Smooth muscle cell of the brain vasculature (primary cell): ENCODE measurements around the gene CRLF1.
A peak's percentile ranks its signal among the peaks of the same experiment; 100 is the strongest.

ENCODE experiments used
- DNase-seq: peaks from one replicate; pipeline ENCODE4 v3.0.0-alpha.2; 2012; ENCODE audit warnings: low read depth, low spot score

CRLF1 gene

GRCh38 chr19:18636183-18636968 lies 29.8 kb upstream of the CRLF1 start:
- DNase-seq: peak; percentile 70

- DNase-seq: no peak
Measured at GRCh38 chr19:18635831-18636182, 29.2 kb upstream of the CRLF1 start.

- DNase-seq: no peak
Measured at GRCh38 chr19:18634612-18635297, 28.2 kb upstream of the CRLF1 start.

DNA sequence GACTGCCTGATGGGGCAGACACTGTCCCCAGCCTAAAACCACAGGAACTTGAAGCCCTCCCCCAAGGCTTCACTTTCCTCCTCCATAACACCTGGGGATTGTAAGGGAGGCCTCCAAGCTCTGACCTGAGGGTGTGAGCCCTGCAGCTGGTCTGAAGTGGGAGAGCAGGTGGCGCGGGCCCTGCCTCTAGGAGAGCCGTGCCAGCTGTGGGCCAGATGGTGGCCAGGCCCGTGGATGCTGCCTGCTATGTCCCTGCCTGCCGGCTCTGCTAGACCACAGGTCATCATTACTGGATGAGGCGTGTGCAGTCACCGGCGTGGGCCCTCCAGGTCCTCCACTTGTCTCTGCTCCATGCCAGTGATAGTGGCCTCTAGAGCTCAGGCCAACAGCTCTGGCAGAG lies 26.7 kb upstream of the CRLF1 start:
- no peak for DNase-seq

GRCh38 chr19:18629166-18630088 lies 22.8 kb upstream of the CRLF1 start:
- no peak for DNase-seq

- DNase-seq: no peak
Measured at GRCh38 chr19:18626906-18627305, 20.3 kb upstream of the CRLF1 start.

DNA sequence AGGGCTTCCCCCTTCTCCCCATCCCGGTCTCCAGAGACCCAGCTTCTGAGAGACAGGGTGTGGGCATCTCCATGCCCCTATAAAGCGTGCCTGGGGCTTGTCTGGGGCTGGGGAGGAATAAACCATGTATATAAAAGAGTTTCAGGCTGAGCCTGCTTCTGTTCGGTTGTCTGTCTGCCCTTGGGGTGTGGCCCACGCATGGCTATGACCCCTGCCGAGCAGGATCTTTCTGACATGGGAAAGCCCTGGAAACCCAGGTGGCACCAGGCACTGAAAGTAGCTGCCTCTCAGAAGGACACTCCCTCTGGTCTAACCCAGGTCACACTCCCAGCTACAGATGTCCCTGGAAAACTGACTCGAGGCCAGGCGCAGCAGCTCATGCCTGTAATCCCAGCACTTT lies 14.3 kb upstream of the CRLF1 start:
- no peak for DNase-seq

DNA sequence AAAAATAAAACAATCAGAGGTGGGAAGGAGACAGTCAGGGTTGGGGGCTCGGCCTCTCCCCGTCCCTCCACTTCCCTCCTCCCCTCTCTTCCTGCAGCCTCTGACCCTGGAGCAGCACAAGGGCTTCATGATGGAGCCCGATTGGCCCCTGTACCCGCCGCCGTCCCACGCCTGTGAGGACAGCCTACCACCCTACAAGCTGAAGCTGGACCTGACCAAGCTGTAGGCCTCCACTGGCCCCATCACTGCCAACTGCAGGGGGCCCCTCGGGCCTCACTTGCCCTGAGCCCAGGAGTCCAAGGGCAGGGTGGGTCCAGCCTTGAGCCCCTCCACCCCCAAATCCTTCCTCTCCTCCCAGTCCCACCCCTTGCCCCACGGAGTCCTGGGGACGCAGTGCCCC lies 13.7 kb upstream of the CRLF1 start:
- DNase-seq: no peak

DNA sequence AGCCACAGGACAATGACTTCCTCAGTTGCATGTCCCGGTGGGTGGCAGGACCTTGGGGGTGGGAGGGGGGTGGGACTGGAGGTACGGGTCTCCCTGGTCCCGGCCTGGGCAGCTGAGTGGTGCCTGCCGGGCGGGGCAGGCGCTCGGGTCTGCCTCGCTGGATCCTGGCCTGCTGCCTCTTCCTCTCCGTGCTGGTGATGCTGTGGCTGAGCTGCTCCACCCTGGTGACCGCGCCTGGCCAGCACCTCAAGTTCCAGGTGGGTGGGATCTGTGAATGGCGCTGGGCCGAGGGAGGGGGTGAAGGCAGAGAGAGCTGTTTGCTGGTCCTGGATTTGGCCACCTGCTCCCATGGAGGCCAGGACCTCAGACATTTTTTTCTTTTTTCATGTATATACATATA lies 11.6 kb upstream of the CRLF1 start:
- DNase-seq: no peak

- no peak for DNase-seq
Measured at GRCh38 chr19:18617562-18617961, 11.0 kb upstream of the CRLF1 start.

DNA sequence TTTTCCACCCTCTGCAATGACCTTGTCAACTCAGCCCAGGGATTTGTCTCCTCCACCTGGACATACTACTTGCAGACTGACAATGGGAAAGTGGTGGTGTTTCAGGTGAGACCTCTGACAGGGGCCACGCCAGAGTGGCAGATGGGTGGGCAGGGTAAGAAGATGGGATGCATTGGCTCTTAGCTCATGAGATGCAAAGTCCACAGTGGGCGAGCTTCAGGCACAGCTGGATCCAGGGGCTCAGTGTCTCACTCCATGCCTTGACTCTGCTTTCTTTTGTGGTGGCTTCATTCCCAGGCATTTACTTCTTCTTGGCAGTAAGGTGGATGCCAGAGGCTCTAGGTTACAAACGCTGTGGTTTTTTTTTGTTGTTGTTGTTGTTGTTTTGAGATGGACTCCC lies 9.4 kb upstream of the CRLF1 start:
- no peak for DNase-seq

GRCh38 chr19:18613589-18614234 lies 7.1 kb upstream of the CRLF1 start:
- no peak for DNase-seq

DNA sequence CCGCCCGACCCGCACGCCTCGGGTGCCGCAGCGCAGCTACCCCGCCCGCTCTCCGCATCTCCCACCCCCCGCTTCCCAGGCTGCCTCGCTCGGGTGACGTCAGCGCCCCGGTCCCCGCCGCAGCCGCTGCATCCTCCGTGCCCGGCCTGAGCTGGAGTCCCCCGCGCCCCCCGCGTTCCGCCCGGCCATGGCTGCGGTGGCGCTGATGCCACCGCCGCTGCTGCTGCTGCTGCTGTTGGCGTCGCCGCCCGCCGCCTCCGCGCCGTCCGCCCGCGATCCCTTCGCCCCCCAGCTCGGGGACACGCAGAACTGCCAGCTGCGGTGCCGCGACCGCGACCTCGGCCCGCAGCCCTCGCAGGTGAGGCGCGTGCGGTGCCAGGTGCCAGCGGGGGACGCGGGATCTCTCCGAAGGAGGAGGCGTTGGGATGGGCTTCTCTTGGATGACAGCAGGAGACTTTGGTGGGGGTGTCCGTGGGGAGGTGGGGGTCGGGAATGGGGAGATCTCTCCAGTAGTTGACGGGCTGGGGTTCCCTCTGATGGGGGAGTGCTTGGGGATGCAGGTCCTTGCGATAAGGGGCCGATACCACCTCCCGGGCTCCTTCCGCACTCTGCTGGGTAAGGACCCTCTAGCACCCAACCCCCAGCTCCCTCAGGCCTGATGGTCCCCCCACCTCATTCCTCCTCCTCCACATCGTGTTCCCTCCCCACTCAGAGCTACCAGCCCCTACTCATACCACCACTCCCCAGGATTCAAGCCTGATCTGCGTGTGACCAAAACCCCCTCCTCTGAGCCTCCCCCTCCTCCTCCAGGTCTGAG lies 6.4 kb upstream of the CRLF1 start, which contains the start of gene TMEM59L:
TMEM59L (plus strand) TSS at position 99 of the 817 bp plus-strand sequence; CDS start at position 188, 89 bp downstream.
- no peak for DNase-seq

- no peak for DNase-seq
Measured at GRCh38 chr19:18612051-18612771, 5.6 kb upstream of the CRLF1 start.

GRCh38 chr19:18611327-18612050 lies 4.9 kb upstream of the CRLF1 start:
- DNase-seq: no peak

DNA sequence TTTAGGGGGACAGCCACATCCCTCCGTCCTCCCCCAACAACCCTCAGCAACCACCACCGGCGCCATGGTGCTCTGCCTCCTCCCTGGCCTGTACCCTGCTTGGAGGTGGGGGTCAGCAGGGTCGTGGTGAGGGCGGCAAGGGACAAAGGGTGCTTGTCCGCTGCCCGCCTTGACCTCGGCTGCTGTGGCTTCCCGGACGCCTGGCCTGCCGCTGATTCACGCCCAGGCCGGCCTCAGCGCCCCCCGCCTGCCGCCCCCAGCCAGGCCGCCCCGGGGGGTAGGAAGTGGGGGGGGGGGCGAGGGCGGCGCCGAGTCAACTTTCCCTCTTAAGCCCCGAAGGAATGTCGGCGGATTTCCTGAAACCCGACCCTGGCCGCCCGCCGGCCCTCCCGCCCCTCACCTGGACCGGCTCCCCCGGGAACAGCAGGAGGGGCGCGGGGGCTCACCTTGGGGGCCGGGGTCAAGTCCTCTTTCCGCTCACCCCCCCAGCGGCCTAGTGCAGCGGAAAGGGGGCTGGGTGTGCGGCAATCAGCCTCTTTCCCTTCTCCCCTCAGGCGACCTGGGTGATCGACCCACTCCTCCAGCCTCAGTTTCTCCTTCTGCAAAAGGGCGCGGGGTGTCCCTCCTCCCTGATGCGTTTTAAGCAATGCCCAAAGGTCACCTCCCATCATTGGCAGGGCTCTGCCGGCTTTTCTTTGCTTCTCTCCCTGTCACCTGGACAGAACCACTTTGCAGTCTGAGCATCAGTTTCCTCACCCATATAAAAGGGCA lies 4.1 kb upstream of the CRLF1 start:
- no peak for DNase-seq

DNA sequence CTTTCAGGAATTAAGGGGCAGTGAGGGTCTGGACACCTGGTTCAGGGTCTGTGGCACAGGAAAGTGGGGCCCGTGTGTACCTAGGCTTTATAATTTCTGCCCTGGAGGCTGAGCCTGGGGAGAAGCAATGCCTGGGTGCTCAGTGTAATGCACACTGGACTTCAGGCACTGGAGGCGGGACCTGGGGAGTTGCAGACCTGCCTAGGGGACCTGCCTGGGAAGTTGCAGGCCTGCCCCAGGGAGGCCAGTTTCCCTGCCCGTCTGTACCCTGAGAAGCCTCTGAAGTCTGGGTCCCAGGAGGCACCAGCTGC lies 3.6 kb upstream of the CRLF1 start:
- no peak for DNase-seq

DNA sequence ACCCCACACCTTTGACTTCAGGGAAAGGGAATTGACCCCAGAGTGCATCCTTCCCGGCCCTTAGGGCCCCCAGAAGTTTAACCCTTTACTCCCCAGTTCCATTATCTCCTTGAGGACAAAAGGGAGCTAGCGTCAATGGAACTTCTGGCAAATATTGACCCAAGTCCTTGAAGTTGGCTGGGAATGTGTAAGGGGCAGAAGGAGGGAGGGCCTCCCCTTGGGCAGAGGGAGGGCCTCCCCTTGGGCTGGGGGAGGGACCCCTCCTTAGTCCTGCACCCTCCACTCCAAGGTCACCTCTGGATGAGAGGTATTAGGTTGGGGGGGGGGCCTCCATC lies 3.1 kb upstream of the CRLF1 start:
- DNase-seq: no peak
